Natural killer cell (primary cell): Measurements from ENCODE around the gene IGF1. TPM values are rescaled to one million over a fixed set of nuclear protein-coding genes. Genes with fewer than 3 reads are reported as not detected.

Experiments used
- ATAC-seq, 3 donors: fragments of 150-1000 bp in 2 of 3; fragments of 200-7000 bp in 1 of 3; cut with Tn5 transposase; 1 replicate in 1 of 3; 2 replicates in 2 of 3; pipeline ENCODE4 v1.10.0; 2021; ENCODE audit warnings: mild to moderate bottlenecking in 2 of 3, moderate library complexity in 2 of 3
- DNase-seq, 2 donors: peaks; one replicate each; pipeline versions ENCODE4 v3.0.0 to v3.0.0-alpha.2; 2013 to 2021; ENCODE audit warnings: mixed read lengths in 1 of 2
- H3K27ac ChIP-seq: one replicate; pipeline ENCODE4 v1.5.1; 2013; ENCODE audit warnings: mild to moderate bottlenecking, low read length
- H3K27me3 ChIP-seq: one replicate; pipeline ENCODE4 v1.6.1; 2013; ENCODE audit warnings: low read length; ENCODE audit not compliant: control insufficient read depth, insufficient read depth
- H3K36me3 ChIP-seq: one replicate; pipeline ENCODE4 v1.6.1; 2013; ENCODE audit warnings: low read length; ENCODE audit not compliant: control insufficient read depth, insufficient read depth
- H3K4me1 ChIP-seq: one replicate; pipeline ENCODE4 v1.6.1; 2013; ENCODE audit warnings: low read length; ENCODE audit not compliant: control insufficient read depth, insufficient read depth
- H3K4me3 ChIP-seq: one replicate; pipeline ENCODE4 v1.5.1; 2013; ENCODE audit warnings: low read length
- H3K9me3 ChIP-seq: one replicate; pipeline ENCODE4 v1.6.1; 2013; ENCODE audit warnings: low read length; ENCODE audit not compliant: control insufficient read depth, insufficient read depth
- H3K27ac Mint-ChIP-seq, 2 donors: one replicate each; pipeline ENCODE4 v1.8.0; 2022; ENCODE audit warnings: mild to moderate bottlenecking in 2 of 2, mixed read lengths in 2 of 2, moderate library complexity in 1 of 2
- H3K27me3 Mint-ChIP-seq, 2 donors: one replicate each; pipeline ENCODE4 v1.8.0; 2022; ENCODE audit warnings: low read depth in 2 of 2, mixed read lengths in 2 of 2
- H3K36me3 Mint-ChIP-seq: one replicate; pipeline ENCODE4 v1.8.0; 2022; ENCODE audit warnings: mixed read lengths
- H3K4me1 Mint-ChIP-seq, 2 donors: one replicate each; pipeline ENCODE4 v1.8.0; 2022; ENCODE audit warnings: mixed read lengths in 2 of 2
- H3K4me3 Mint-ChIP-seq: one replicate; pipeline ENCODE4 v1.8.0; 2022; ENCODE audit warnings: mild to moderate bottlenecking, moderate library complexity, mixed read lengths
- H3K9me3 Mint-ChIP-seq, 2 donors: one replicate each; pipeline ENCODE4 v1.8.0; 2022; ENCODE audit warnings: mixed read lengths in 2 of 2
- WGBS: methylation state at CpG from one replicate; pipeline ENCODE4 v1.1.7; 2013; ENCODE audit warnings: missing lambda C conversion rate; ENCODE audit not compliant: insufficient coverage; 5-methylcytosine and 5-hydroxymethylcytosine counted together
- intact Hi-C: fragments of 100-400 bp; cut with micrococcal nuclease; formaldehyde crosslinking; loops from one replicate; pipeline ENCODE4 v1.14.2; 2022
- total RNA-seq, 4 donors: library from RNA; stranded (reverse); fragments of 120-200 nt in 1 of 4; gene quantifications; one replicate each; pipeline versions ENCODE4 v1.2.3 to v1.2.4, GENCODE V29; 2013 to 2022
- TF ChIP-seq, protein P1 (sequence below): fragments of 200-600 bp; IDR thresholded peaks from one replicate; pipeline ENCODE4 v1.8.0; 2022; ENCODE audit warnings: antibody characterized with exemption

Gene IGF1
- total RNA-seq, 3 donors from 2014 or later (not counting 1 experiment from before 2014, with no cell fraction given) = 0.48 TPM; not detected in 2

DNA sequence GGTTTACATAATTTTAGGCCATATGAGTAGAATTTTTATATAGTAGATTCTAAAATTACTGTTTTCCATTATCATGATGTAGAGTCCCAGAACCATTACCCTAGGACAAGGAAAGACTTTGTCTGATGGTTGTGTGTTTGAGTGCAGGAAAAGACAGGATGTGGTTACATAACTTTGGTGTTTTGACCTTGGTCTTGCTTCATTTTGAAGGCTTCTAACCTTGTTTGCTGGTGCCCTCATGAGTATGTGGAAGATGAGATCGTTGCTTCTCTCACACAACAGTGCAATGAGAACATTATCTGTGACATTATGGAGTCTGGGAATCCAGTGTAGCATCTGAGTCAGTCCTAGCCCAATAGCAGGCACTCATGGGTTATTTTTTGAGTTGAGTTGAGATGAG lies 106.2 kb downstream of the IGF1 start:
- Mint-ChIP-seq H3K4me1 (no peaks in the 10 kb centered on the region), H3K36me3 (no peaks in the 10 kb centered on the region), H3K27me3 (no peaks in the 10 kb centered on the region), H3K4me3 (no peak overlapping the region), H3K9me3 (peaks cover 2 to 6% of the 10 kb centered on the region in 2 donors), H3K27ac (no peak overlapping the region)
- H3K36me3 ChIP-seq = no peaks in the 10 kb centered on the region
- no peaks in the 10 kb centered on the region for H3K9me3 ChIP-seq
- TF ChIP-seq, protein P1, sequence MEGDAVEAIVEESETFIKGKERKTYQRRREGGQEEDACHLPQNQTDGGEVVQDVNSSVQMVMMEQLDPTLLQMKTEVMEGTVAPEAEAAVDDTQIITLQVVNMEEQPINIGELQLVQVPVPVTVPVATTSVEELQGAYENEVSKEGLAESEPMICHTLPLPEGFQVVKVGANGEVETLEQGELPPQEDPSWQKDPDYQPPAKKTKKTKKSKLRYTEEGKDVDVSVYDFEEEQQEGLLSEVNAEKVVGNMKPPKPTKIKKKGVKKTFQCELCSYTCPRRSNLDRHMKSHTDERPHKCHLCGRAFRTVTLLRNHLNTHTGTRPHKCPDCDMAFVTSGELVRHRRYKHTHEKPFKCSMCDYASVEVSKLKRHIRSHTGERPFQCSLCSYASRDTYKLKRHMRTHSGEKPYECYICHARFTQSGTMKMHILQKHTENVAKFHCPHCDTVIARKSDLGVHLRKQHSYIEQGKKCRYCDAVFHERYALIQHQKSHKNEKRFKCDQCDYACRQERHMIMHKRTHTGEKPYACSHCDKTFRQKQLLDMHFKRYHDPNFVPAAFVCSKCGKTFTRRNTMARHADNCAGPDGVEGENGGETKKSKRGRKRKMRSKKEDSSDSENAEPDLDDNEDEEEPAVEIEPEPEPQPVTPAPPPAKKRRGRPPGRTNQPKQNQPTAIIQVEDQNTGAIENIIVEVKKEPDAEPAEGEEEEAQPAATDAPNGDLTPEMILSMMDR = no peak
- intact Hi-C loops = no loop called here
- H3K27me3 ChIP-seq = no peaks in the 10 kb centered on the region
- no peak overlapping the region for H3K27ac ChIP-seq
- H3K4me1 ChIP-seq = no peaks in the 10 kb centered on the region
- H3K4me3 ChIP-seq = no peak overlapping the region
- ATAC-seq (no peak), DNase-seq (no peak)
- no CpG with 5 or more reads among the region's 1 CpG for WGBS

DNA sequence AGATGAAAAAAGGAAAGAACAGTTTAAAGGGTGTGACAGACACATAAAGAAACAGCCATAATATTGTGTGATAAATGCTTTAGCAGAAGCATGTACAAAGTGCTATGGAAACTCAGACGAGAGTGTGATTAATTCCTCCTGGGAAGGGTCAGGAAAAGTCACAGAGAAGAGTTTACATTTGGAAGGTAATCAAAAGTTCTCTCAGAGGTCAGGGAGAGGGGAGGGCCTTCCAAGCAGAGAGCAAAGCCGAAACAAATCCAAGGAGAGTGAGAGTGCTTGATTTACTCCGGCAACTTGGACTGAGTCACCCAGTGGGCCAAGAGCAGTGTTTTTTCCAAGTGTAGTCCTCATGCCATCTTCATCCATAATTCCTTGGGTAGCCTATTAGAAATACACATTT lies 108.3 kb downstream of the IGF1 start:
- H3K4me3 Mint-ChIP-seq = no peak overlapping the region
- H3K4me1 Mint-ChIP-seq = no peaks in the 10 kb centered on the region
- H3K9me3 ChIP-seq = no peaks in the 10 kb centered on the region
- WGBS = 77% methylated on average over 3 of the region's 3 CpGs
- H3K36me3 Mint-ChIP-seq = no peaks in the 10 kb centered on the region
- H3K27me3 Mint-ChIP-seq = no peaks in the 10 kb centered on the region
- no peak overlapping the region for H3K4me3 ChIP-seq
- TF ChIP-seq, protein P1 = no peak
- no peak for DNase-seq
- no peaks in the 10 kb centered on the region for H3K4me1 ChIP-seq
- no peak overlapping the region for H3K27ac Mint-ChIP-seq
- ATAC-seq = no peak
- H3K27ac ChIP-seq = no peak overlapping the region
- no peaks in the 10 kb centered on the region for H3K27me3 ChIP-seq
- no peaks in the 10 kb centered on the region for H3K36me3 ChIP-seq
- intact Hi-C loops = no loop called here
- peaks cover 2 to 3% of the 10 kb centered on the region in 2 donors for H3K9me3 Mint-ChIP-seq

DNA sequence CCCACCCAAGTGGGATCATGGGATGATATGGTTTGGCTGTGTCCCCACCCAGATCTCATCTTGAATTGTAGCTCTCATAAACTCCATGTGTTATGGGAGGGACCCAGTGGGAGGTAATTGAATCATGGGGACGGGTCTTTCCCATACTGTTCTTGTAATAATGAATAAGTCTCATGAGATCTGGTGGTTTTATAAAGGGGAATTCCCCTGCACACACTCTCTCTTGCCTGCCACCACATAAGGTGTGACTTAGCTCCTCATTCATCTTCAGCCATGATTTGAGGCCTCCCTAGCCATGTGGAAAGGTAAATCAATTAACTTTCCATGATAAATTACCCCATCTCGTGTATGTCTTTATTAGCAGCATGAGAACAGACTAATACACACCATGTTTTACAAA lies 109.2 kb downstream of the IGF1 start:
- no CpG with 5 or more reads among the region's 2 CpGs for WGBS
- H3K4me1 ChIP-seq = no peaks in the 10 kb centered on the region
- Mint-ChIP-seq H3K27me3 (no peaks in the 10 kb centered on the region), H3K36me3 (no peaks in the 10 kb centered on the region), H3K4me1 (no peaks in the 10 kb centered on the region), H3K4me3 (no peak overlapping the region), H3K9me3 (peaks cover 2 to 3% of the 10 kb centered on the region in 2 donors), H3K27ac (no peak overlapping the region)
- H3K27me3 ChIP-seq = no peaks in the 10 kb centered on the region
- no peaks in the 10 kb centered on the region for H3K9me3 ChIP-seq
- no peak overlapping the region for H3K4me3 ChIP-seq
- H3K36me3 ChIP-seq = no peaks in the 10 kb centered on the region
- H3K27ac ChIP-seq = no peak overlapping the region
- no peak for ATAC-seq
- no peak for DNase-seq
- intact Hi-C loops = no loop called here
- TF ChIP-seq, protein P1 = no peak

DNA sequence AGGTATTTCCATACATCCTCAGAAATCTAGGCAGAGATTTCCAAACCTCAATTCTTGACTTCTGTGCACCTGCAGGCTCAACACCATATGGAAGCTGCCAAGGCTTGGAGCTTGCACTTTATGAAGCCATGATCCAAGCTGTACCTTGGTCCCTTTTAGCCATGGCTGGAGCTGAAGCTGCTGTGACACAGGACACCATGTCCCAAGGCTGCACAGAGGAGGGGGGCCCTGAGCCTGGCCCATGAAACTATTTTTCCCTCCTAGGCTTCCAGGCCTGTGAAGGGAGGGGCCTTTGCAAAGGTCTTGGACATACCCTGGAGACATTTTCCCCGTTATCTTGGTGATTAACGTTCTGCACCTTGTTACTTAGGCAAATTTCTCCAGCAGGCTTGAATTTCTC lies 110.5 kb downstream of the IGF1 start:
- Mint-ChIP-seq H3K36me3 (no peaks in the 10 kb centered on the region), H3K27me3 (no peaks in the 10 kb centered on the region), H3K9me3 (peaks cover 2 to 3% of the 10 kb centered on the region in 2 donors), H3K4me3 (no peak overlapping the region), H3K27ac (no peak overlapping the region), H3K4me1 (no peaks in the 10 kb centered on the region)
- Histone ChIP-seq H3K27ac (no peak overlapping the region), H3K36me3 (no peaks in the 10 kb centered on the region), H3K27me3 (no peaks in the 10 kb centered on the region), H3K9me3 (no peaks in the 10 kb centered on the region), H3K4me1 (no peaks in the 10 kb centered on the region), H3K4me3 (no peak overlapping the region)
- DNase-seq = no peak
- no peak for ATAC-seq
- intact Hi-C loops = no loop called here
- TF ChIP-seq, protein P1 = no peak
- WGBS = 47% methylated on average over 2 of the region's 2 CpGs
